ENCODE results near the gene DNAAF2.
"Not testable (repeated sequence)": the region's sequence is repeated elsewhere in the genome, so short reads cannot be mapped to it uniquely, and the experiment has no call there.

Gene DNAAF2

DNA sequence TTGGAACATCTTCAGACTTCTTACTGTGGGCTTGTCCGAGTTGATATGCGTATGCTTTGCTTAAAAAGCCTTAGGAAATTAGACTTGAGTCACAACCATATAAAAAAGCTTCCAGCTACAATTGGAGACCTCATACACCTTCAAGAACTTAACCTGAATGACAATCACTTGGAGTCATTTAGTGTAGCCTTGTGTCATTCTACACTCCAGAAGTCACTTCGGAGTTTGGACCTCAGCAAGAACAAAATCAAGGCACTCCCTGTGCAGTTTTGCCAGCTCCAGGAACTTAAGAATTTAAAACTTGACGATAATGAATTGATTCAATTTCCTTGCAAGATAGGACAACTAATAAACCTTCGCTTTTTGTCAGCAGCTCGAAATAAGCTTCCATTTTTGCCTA lies 27.5 kb downstream of the DNAAF2 start:
- Histone ChIP-seq H3K36me3 (ENCODE audit: insufficient read depth, low read length) (peaks cover 11% of the 10 kb centered on the region; the same call in 1 of the 2 replicates), H2AFZ (ENCODE audit: low read length, unreplicated experiment) (no peak overlapping the region), H3K79me2 (ENCODE audit: control insufficient read depth, insufficient read depth, low read length, unreplicated experiment) (peaks cover 13% of the 10 kb centered on the region), H3K27ac (ENCODE audit: low read depth, low read length) (no peak overlapping the region), H3K4me1 (ENCODE audit: control insufficient read depth, insufficient read depth, low read length, unreplicated experiment) (no peaks in the 10 kb centered on the region), H3K27me3 (ENCODE audit: insufficient read depth, low read length) (no peaks in the 10 kb centered on the region), H3K4me3 (ENCODE audit: low read depth, low read length) (no peak overlapping the region)

DNA sequence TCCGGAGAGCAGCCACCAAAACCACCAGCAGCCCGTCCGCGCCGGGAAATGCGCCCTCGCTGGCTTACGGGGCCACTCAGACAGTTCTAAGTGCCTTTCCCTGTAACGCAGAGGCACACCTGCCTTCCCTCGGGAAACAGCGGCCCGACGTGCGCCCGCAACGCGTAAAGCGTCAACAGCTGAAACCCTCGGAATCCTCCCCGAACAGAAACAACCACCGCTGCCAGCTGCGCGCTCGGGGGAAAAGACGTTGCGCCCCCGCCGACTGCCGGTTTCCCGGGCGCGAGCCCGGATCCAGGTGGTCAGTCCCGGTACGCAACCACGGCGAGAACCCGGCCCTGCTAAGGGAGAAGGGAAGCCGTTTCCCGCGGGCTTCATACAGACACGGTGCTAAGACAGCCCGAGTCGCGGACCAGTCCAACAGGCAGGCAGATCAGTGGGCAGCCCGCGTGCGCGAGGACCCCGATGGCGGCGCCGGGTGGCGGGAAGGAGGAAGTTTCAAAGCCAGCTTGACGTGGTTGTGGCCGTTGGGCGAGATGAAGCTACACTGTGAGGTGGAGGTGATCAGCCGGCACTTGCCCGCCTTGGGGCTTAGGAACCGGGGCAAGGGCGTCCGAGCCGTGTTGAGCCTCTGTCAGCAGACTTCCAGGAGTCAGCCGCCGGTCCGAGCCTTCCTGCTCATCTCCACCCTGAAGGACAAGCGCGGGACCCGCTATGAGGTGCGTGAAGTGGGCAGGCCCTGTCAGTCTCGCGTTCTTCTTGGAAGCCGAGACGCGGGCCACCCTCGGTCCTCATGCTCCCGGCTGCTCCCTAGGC lies 36.4 kb downstream of the DNAAF2 start, which contains the start of gene LRR1:
LRR1 (plus strand) TSS at position 456 of the 816 bp plus-strand sequence; CDS start at position 537, 81 bp downstream.
- Histone ChIP-seq H3K27ac (ENCODE audit: low read depth, low read length) (peak within 1 kb of the TSS; percentile 93), H3K79me2 (ENCODE audit: control insufficient read depth, insufficient read depth, low read length, unreplicated experiment) (peaks cover 48% of the 10 kb centered on the region), H3K27me3 (ENCODE audit: insufficient read depth, low read length) (no peaks in the 10 kb centered on the region), H3K36me3 (ENCODE audit: insufficient read depth, low read length) (0 out of 2 replicates have a peak, but pooled peaks cover 4% of the 10 kb centered on the region), H2AFZ (ENCODE audit: low read length, unreplicated experiment) (peak within 1 kb of the TSS; percentile 90), H3K4me3 (ENCODE audit: low read depth, low read length) (peak within 1 kb of the TSS; percentile 96), H3K4me1 (ENCODE audit: control insufficient read depth, insufficient read depth, low read length, unreplicated experiment) (peaks cover 20% of the 10 kb centered on the region)

DNA sequence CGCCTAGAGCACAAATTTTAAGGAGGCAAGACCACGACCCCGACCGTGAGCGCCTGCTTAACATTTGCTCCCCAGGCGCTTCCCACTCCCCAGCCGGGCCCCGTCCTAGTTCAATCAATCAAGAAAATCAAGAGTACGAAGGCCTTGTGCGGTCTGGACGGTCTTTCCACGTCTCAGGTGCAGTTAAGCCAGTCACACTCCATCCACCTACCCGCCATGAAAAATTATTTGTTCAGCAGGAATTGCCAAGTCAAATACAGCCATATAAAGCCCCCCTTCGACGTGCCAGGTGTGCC lies 36.9 kb downstream of the DNAAF2 start:
- Histone ChIP-seq H2AFZ (ENCODE audit: low read length, unreplicated experiment) (peak overlapping the region; percentile 90), H3K79me2 (ENCODE audit: control insufficient read depth, insufficient read depth, low read length, unreplicated experiment) (peaks cover 48% of the 10 kb centered on the region), H3K36me3 (ENCODE audit: insufficient read depth, low read length) (0 out of 2 replicates have a peak, but pooled peaks cover 4% of the 10 kb centered on the region), H3K27me3 (ENCODE audit: insufficient read depth, low read length) (no peaks in the 10 kb centered on the region), H3K27ac (ENCODE audit: low read depth, low read length) (peak overlapping the region; percentile 93), H3K4me1 (ENCODE audit: control insufficient read depth, insufficient read depth, low read length, unreplicated experiment) (peaks cover 22% of the 10 kb centered on the region), H3K4me3 (ENCODE audit: low read depth, low read length) (peak overlapping the region; percentile 96)

DNA sequence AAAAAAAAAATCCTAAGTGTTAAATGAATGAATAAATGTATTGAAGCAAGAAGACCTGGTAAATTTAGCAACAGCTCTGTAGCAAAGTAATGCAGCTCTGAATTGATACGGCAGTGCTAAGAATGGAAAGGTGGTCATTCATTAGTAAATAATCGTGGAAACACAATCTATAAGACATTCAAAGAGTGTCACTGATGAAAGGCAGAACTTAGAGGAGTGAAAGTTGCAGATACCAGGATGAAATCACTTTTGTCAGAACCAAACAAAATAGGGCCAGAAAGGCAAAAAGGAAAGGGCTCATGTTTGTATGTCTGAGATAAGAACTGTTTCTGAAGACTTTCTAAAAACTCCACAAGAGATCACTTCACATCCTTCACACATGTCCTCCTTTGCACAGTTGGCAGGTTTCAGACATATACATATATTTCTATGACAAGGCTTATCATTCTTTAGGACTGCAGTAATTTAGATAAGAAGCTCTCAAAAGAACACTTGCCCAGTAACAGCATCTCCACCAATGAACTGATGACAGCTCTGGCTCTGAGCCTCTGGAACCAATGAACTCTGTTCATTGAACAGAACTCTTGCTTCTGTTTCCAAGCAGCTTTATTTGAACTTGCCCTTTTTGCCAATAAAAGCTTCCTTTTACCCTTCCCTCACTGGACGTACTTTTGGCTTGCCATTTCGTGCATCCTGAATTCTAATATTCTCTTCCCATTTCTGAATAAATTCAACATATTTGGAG lies 40.5 kb downstream of the DNAAF2 start:
- Histone ChIP-seq H3K27me3 (ENCODE audit: insufficient read depth, low read length) (no peaks in the 10 kb centered on the region), H3K36me3 (ENCODE audit: insufficient read depth, low read length) (no peaks in the 10 kb centered on the region), H3K4me3 (ENCODE audit: low read depth, low read length) (no peak overlapping the region), H3K4me1 (ENCODE audit: control insufficient read depth, insufficient read depth, low read length, unreplicated experiment) (peaks cover 20% of the 10 kb centered on the region), H3K27ac (ENCODE audit: low read depth, low read length) (no peak overlapping the region), H2AFZ (ENCODE audit: low read length, unreplicated experiment) (peak overlapping the region; percentile 3), H3K79me2 (ENCODE audit: control insufficient read depth, insufficient read depth, low read length, unreplicated experiment) (peaks cover 23% of the 10 kb centered on the region)

DNA sequence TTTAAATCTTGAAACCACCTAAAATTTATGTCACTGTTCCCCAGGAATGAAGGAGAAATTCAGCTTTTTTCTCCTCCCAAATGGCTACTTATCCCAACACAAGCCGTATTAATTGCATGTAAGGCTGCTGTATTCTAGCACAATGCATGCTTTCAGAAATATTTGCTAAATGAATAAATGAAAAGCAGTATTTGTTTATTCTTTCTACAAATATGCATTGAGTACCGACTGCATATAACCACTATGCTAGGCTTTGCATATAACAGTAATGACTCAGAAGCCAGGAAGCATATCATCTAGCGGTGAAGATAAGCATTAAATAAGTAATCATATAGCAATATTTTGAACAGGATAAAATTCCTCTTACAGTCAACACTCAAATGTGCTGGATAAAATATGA lies 42.0 kb downstream of the DNAAF2 start:
- H3K27me3 ChIP-seq (ENCODE audit: insufficient read depth, low read length): no peaks in the 10 kb centered on the region
- no peak overlapping the region for H3K4me3 ChIP-seq (ENCODE audit: low read depth, low read length)
- H3K4me1 ChIP-seq (ENCODE audit: control insufficient read depth, insufficient read depth, low read length, unreplicated experiment): peaks cover 20% of the 10 kb centered on the region
- H3K27ac ChIP-seq (ENCODE audit: low read depth, low read length): no peak overlapping the region
- H3K36me3 ChIP-seq (ENCODE audit: insufficient read depth, low read length): no peaks in the 10 kb centered on the region
- no peak overlapping the region for H2AFZ ChIP-seq (ENCODE audit: low read length, unreplicated experiment)
- H3K79me2 ChIP-seq (ENCODE audit: control insufficient read depth, insufficient read depth, low read length, unreplicated experiment): peaks cover 8% of the 10 kb centered on the region

DNA sequence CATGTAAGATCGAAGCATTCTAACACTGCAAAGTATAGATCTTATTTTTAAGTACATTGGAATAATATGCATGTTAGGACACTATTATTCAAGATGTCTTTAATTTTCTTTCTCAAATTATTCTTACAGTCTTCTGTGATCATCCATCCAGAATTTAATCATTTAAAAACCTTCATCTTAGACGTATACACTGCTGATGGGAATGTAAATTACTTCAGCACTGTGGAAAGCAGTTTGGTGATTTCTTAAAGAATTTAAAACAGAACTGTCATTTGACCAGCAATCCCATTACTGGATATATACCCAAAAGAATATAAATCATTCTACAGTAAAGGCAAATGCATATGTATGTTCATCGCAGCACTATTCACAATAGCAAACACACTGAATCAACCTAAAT lies 45.7 kb downstream of the DNAAF2 start:
- no peak overlapping the region for H2AFZ ChIP-seq (ENCODE audit: low read length, unreplicated experiment)
- peaks cover 20% of the 10 kb centered on the region for H3K4me1 ChIP-seq (ENCODE audit: control insufficient read depth, insufficient read depth, low read length, unreplicated experiment)
- H3K4me3 ChIP-seq (ENCODE audit: low read depth, low read length): no peak overlapping the region
- no peak overlapping the region for H3K27ac ChIP-seq (ENCODE audit: low read depth, low read length)
- no peaks in the 10 kb centered on the region for H3K27me3 ChIP-seq (ENCODE audit: insufficient read depth, low read length)
- H3K36me3 ChIP-seq (ENCODE audit: insufficient read depth, low read length): peaks cover 4% of the 10 kb centered on the region; the same call in 1 of the 2 replicates
- peaks cover 18% of the 10 kb centered on the region for H3K79me2 ChIP-seq (ENCODE audit: control insufficient read depth, insufficient read depth, low read length, unreplicated experiment)

DNA sequence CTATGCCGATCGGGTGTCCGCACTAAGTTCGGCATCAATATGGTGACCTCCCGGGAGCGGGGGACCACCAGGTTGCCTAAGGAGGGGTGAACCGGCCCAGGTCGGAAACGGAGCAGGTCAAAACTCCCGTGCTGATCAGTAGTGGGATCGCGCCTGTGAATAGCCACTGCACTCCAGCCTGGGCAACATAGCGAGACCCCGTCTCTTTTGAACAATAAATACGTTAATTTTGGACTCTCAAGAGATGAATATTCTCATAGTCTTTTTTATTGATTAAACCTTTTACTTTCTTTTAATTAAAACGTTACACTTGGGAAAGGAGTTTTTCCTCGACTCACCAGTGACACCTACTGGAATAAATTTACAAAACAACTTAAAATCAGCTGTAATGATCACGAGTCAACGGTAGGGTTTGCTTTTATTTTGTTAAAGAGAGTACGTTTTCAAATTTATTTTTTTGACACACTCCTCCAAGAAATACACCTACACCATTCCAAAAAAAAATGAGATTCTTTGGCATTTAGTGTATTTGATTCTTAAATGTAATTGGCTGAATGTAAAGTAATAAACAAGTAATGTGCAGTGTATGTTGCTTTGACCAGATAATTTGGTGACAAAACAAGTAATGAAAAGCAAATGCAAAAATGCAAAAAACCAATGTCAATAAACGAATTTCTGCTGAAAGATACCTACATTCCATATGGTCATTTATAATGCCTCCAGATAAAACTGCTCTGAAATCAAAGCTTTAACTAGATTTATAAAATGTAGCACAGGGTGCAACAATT lies 48.2 kb downstream of the DNAAF2 start:
- peak overlapping the region; percentile 79 for H2AFZ ChIP-seq (ENCODE audit: low read length, unreplicated experiment)
- peaks cover 28% of the 10 kb centered on the region for H3K36me3 ChIP-seq (ENCODE audit: insufficient read depth, low read length)
- H3K27me3 ChIP-seq (ENCODE audit: insufficient read depth, low read length): no peaks in the 10 kb centered on the region
- peak overlapping the region; percentile 69 for H3K4me3 ChIP-seq (ENCODE audit: low read depth, low read length)
- peaks cover 43% of the 10 kb centered on the region for H3K79me2 ChIP-seq (ENCODE audit: control insufficient read depth, insufficient read depth, low read length, unreplicated experiment)
- H3K27ac ChIP-seq (ENCODE audit: low read depth, low read length): peak overlapping the region; percentile 57
- H3K4me1 ChIP-seq (ENCODE audit: control insufficient read depth, insufficient read depth, low read length, unreplicated experiment): peaks cover 22% of the 10 kb centered on the region

DNA sequence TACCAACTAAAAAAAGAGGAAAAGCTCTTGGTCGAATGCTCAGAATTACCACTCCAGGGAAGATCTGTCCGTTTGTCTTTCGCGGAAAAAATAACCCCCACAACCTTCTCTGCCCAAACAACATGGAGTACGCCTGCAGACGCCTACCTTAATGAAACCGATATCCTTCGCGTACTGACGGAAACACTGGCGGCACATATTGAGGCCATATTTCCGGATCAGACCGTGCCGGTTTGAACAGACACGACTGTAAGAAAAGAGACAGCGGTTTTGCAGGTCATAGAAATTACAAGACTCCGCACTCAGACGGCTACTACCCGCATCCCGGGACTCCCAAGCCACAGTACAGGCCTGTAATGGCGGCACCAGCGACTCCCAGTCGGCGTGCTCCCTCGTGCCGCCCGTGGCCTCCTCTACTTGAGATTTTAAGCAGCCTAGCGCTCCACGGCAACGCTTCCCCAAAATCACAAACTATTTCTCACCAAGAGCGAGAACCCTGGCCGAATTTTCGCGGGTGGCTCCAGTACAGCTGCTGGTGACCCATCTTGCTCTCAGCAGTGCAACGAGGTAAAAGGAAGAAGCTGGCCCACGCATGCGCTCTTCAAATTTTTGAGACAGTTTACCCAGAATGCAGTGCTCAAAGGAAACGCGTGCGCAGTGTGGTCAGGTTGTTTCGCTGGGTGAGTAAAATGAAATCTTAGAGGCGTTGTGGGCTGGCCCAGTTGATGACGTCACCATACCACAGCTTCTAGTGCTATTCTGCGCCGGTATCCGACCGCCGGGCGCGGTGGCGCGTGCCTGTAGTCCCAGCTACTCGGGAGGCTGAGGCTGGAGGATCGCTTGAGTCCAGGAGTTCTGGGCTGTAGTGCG lies 49.0 kb downstream of the DNAAF2 start, which contains the start of gene RPS29:
RPS29 (minus strand) TSS at position 578 of the 870 bp plus-strand sequence; CDS start at position 544, 34 bp downstream.
- no peaks in the 10 kb centered on the region for H3K27me3 ChIP-seq (ENCODE audit: insufficient read depth, low read length)
- H2AFZ ChIP-seq (ENCODE audit: low read length, unreplicated experiment): peak within 1 kb of the TSS; percentile 79
- H3K4me1 ChIP-seq (ENCODE audit: control insufficient read depth, insufficient read depth, low read length, unreplicated experiment): peaks cover 22% of the 10 kb centered on the region
- H3K4me3 ChIP-seq (ENCODE audit: low read depth, low read length): peak within 1 kb of the TSS; percentile 88
- peaks cover 31% of the 10 kb centered on the region for H3K36me3 ChIP-seq (ENCODE audit: insufficient read depth, low read length)
- H3K79me2 ChIP-seq (ENCODE audit: control insufficient read depth, insufficient read depth, low read length, unreplicated experiment): peaks cover 48% of the 10 kb centered on the region
- H3K27ac ChIP-seq (ENCODE audit: low read depth, low read length): peak within 1 kb of the TSS; percentile 62

DNA sequence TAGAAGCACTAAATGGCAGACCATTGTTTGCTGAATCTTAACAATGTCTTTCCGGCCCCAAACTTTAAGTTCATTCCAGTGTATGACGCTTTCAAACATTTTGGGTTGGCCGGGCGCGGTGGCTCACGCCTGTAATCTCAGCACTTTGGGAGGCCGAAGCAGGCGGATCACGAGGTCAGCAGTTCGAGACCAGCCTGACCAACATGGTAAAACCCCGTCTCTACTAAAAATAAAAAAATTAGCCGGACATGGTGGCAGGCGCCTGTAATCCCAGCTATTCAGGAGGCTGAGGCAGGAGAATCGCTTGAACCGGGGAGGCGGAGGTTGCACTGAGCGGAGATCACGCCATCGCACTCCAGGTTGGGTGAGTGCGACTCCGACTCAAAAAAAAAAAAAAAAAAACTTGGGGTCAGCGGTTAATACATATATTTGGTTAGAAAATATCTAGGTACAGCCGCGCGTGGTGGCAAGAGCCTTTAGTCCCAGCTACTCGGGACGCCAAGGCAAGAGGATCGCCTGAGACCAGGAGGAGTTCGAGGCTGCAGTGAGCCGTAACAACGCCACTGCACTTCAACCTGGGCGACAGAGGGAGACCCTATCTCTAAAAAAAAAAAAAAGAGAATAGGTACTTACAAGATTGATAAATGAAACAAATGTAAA lies 49.9 kb downstream of the DNAAF2 start:
- H3K4me3 ChIP-seq (ENCODE audit: low read depth, low read length): peak overlapping the region; percentile 88
- peaks cover 22% of the 10 kb centered on the region for H3K4me1 ChIP-seq (ENCODE audit: control insufficient read depth, insufficient read depth, low read length, unreplicated experiment)
- H3K79me2 ChIP-seq (ENCODE audit: control insufficient read depth, insufficient read depth, low read length, unreplicated experiment): peaks cover 55% of the 10 kb centered on the region
- peaks cover 31% of the 10 kb centered on the region for H3K36me3 ChIP-seq (ENCODE audit: insufficient read depth, low read length)
- H3K27me3 ChIP-seq (ENCODE audit: insufficient read depth, low read length); H2AFZ ChIP-seq (ENCODE audit: low read length, unreplicated experiment): not testable (repeated sequence)
- H3K27ac ChIP-seq (ENCODE audit: low read depth, low read length): peak overlapping the region; percentile 62

All from ACC112 (cell line).